Measurements from ENCODE around the gene PVR. TPM values are rescaled to one million over a fixed set of nuclear protein-coding genes. Genes with fewer than 3 reads are reported as not detected.
A peak's percentile ranks its signal among the peaks of the same experiment; 100 is the strongest.
"Not testable (repeated sequence)": the region's sequence is repeated elsewhere in the genome, so short reads cannot be mapped to it uniquely, and the experiment has no call there.

Gene PVR
- total RNA-seq, 2 experiments from 2014 or later, result 0.67 to 0.82 TPM

- ATAC-seq (ENCODE audit: poor library complexity) (no peak), DNase-seq (no peak)
- no peak overlapping the region for H3K27ac ChIP-seq (ENCODE audit: low read depth in 1 of 2, low read length in 2 of 2)
- TF ChIP-seq CTCF (IDR thresholded peaks at IDR 0.05), result no peak
- H3K36me3 ChIP-seq (ENCODE audit: insufficient read depth, low read length), result no peaks in the 10 kb centered on the region
- no peaks in the 10 kb centered on the region for H3K9me3 Mint-ChIP-seq
- no peaks in the 10 kb centered on the region for H3K4me1 ChIP-seq (ENCODE audit: insufficient read depth, low read length)
- ChIA-PET CTCF (no interaction called here), POLR2A (no interaction called here)
- H3K27ac Mint-ChIP-seq, result no peak overlapping the region
- H3K36me3 Mint-ChIP-seq (ENCODE audit: low read depth), result no peaks in the 10 kb centered on the region
- intact Hi-C loops (cut with DNase I, micrococcal nuclease), result no loop called here
- no peak overlapping the region for H3K4me3 Mint-ChIP-seq
- peaks cover 26% of the 10 kb centered on the region for H3K27me3 Mint-ChIP-seq
- H3K4me1 Mint-ChIP-seq (ENCODE audit: low read depth), result peaks cover 5% of the 10 kb centered on the region
- H3K27me3 ChIP-seq (ENCODE audit: control insufficient read depth in 1 of 2, insufficient read depth in 2 of 2, low read length in 2 of 2), result no peaks in the 10 kb centered on the region
- H3K9me3 ChIP-seq (ENCODE audit: control insufficient read depth in 1 of 2, insufficient read depth in 1 of 2, low read length in 2 of 2), result no peaks in the 10 kb centered on the region
- H3K4me3 ChIP-seq (ENCODE audit: low read length), result no peak overlapping the region
Observed at GRCh38 chr19:44683434-44684210, 39.9 kb downstream of the PVR start.

- H3K4me1 Mint-ChIP-seq (ENCODE audit: low read depth); ATAC-seq (ENCODE audit: poor library complexity); H3K27ac Mint-ChIP-seq; H3K4me1 ChIP-seq (ENCODE audit: insufficient read depth, low read length); H3K36me3 Mint-ChIP-seq (ENCODE audit: low read depth); H3K27ac ChIP-seq (ENCODE audit: low read depth in 1 of 2, low read length in 2 of 2); CTCF ChIA-PET; H3K4me3 ChIP-seq (ENCODE audit: low read length); POLR2A ChIA-PET; intact Hi-C loops (cut with DNase I, micrococcal nuclease); H3K9me3 Mint-ChIP-seq; H3K4me3 Mint-ChIP-seq; DNase-seq; H3K9me3 ChIP-seq (ENCODE audit: control insufficient read depth in 1 of 2, insufficient read depth in 1 of 2, low read length in 2 of 2); H3K36me3 ChIP-seq (ENCODE audit: insufficient read depth, low read length); H3K27me3 ChIP-seq (ENCODE audit: control insufficient read depth in 1 of 2, insufficient read depth in 2 of 2, low read length in 2 of 2): not testable (repeated sequence)
- peaks cover 30% of the 10 kb centered on the region for H3K27me3 Mint-ChIP-seq
Observed at GRCh38 chr19:44684396-44684795, 40.7 kb downstream of the PVR start.

- peaks cover 17% of the 10 kb centered on the region for H3K4me1 Mint-ChIP-seq (ENCODE audit: low read depth)
- H3K9me3 Mint-ChIP-seq, result no peaks in the 10 kb centered on the region
- H3K4me3 Mint-ChIP-seq, result no peak overlapping the region
- CTCF ChIA-PET, result interaction anchor here (1.1 kb wide), 1 partner anchor 86 kb away, joined by 4 read pairs; no protein-coding TSS in a partner anchor
- peaks cover 28% of the 10 kb centered on the region for H3K27me3 Mint-ChIP-seq
- DNase-seq (peak in 4 of 14 experiments; percentile 5 to 52 (median 22)), ATAC-seq (ENCODE audit: poor library complexity) (no peak)
- no peaks in the 10 kb centered on the region for H3K36me3 Mint-ChIP-seq (ENCODE audit: low read depth)
- no peak overlapping the region for H3K27ac Mint-ChIP-seq
- POLR2A ChIA-PET, result no interaction called here
- H3K27ac ChIP-seq (ENCODE audit: low read depth in 1 of 2, low read length in 2 of 2), result no peak overlapping the region
- no peaks in the 10 kb centered on the region for H3K9me3 ChIP-seq (ENCODE audit: control insufficient read depth in 1 of 2, insufficient read depth in 1 of 2, low read length in 2 of 2)
- H3K4me3 ChIP-seq (ENCODE audit: low read length), result no peak overlapping the region
- H3K27me3 ChIP-seq (ENCODE audit: control insufficient read depth in 1 of 2, insufficient read depth in 2 of 2, low read length in 2 of 2), result no peaks in the 10 kb centered on the region
- TF ChIP-seq CTCF (IDR thresholded peaks at IDR 0.05), result no peak
- no peaks in the 10 kb centered on the region for H3K36me3 ChIP-seq (ENCODE audit: insufficient read depth, low read length)
- intact Hi-C loops (cut with DNase I, micrococcal nuclease), result no loop called here
- H3K4me1 ChIP-seq (ENCODE audit: insufficient read depth, low read length), result peaks cover 8% of the 10 kb centered on the region
Observed at GRCh38 chr19:44684892-44685863, 41.5 kb downstream of the PVR start.

Measured in CD4-positive, alpha-beta T cell (primary cell).